ENCODE measurements around the gene ITPKA.

The ITPKA gene

GRCh38 chr15:41491889-41492288 is 1.8 kb upstream of the ITPKA start:
- no peak for DNase-seq

GRCh38 chr15:41492597-41493204 is 973 bp upstream of the ITPKA start:
- DNase-seq: no peak

GRCh38 chr15:41493902-41494189 is 172 bp downstream of the ITPKA start:
- no peak for DNase-seq

GRCh38 chr15:41494190-41494921 is 682 bp downstream of the ITPKA start:
- DNase-seq: peak; percentile 22

- peak; percentile 26 for DNase-seq
Measured at GRCh38 chr15:41494922-41495735, 1.5 kb downstream of the ITPKA start.

- DNase-seq: no peak
Measured at GRCh38 chr15:41495736-41496599, 2.3 kb downstream of the ITPKA start.

GRCh38 chr15:41498657-41499056 is 5.0 kb downstream of the ITPKA start:
- no peak for DNase-seq

GRCh38 chr15:41499109-41499851 is 5.6 kb downstream of the ITPKA start:
- no peak for DNase-seq

- DNase-seq: peak; percentile 27
Measured at GRCh38 chr15:41501191-41501917, 7.7 kb downstream of the ITPKA start.

GRCh38 chr15:41501931-41502794 is 8.5 kb downstream of the ITPKA start:
- DNase-seq: peak; percentile 31

GRCh38 chr15:41502795-41503668 is 9.4 kb downstream of the ITPKA start:
- DNase-seq: no peak

GRCh38 chr15:41503669-41504010 is 10.0 kb downstream of the ITPKA start:
- DNase-seq: no peak

- DNase-seq: no peak
Measured at GRCh38 chr15:41504751-41505492, 11.2 kb downstream of the ITPKA start.

- DNase-seq: no peak
Measured at GRCh38 chr15:41505776-41506175, 12.1 kb downstream of the ITPKA start.

GRCh38 chr15:41506796-41507341 is 13.2 kb downstream of the ITPKA start:
- no peak for DNase-seq

- no peak for DNase-seq
Measured at GRCh38 chr15:41507820-41508290, 14.2 kb downstream of the ITPKA start.

GRCh38 chr15:41510728-41511127 is 17.1 kb downstream of the ITPKA start:
- DNase-seq: no peak

GRCh38 chr15:41511331-41511898 is 17.7 kb downstream of the ITPKA start:
- no peak for DNase-seq
